H9 (cell line): ENCODE results near the gene WDR37. TPM values are rescaled to one million over a fixed set of nuclear protein-coding genes. Genes with fewer than 3 reads are reported as not detected.

ENCODE experiments used
- DNase-seq: peaks from one replicate; pipeline ENCODE4 v3.0.0-alpha.2; 2017
- H2AFZ ChIP-seq: one replicate; pipeline ENCODE4 v1.6.1; 2013; ENCODE audit warnings: mild to moderate bottlenecking, low read length, control low read depth, moderate library complexity
- H2AK5ac ChIP-seq: 2 replicates; pipeline ENCODE4 v1.6.1; 2013; ENCODE audit warnings: low read length, control low read depth, mixed read lengths; ENCODE audit not compliant: insufficient read length
- H2BK120ac ChIP-seq: one replicate; pipeline ENCODE4 v1.6.1; 2013; ENCODE audit warnings: low read depth, mild to moderate bottlenecking, low read length, control low read depth, inconsistent platforms; ENCODE audit not compliant: poor library complexity, severe bottlenecking
- H2BK12ac ChIP-seq: 2 replicates; pipeline ENCODE4 v1.6.1; 2013; ENCODE audit warnings: low read length, control low read depth, mixed read lengths, low read depth; ENCODE audit not compliant: insufficient read length
- H2BK15ac ChIP-seq: 2 replicates; pipeline ENCODE4 v1.6.1; 2013; ENCODE audit warnings: low read depth, low read length, control low read depth
- H2BK20ac ChIP-seq: one replicate; pipeline ENCODE4 v1.6.1; 2013; ENCODE audit warnings: low read depth, mild to moderate bottlenecking, low read length, control low read depth, inconsistent platforms; ENCODE audit not compliant: poor library complexity, severe bottlenecking
- H2BK5ac ChIP-seq: 2 replicates; pipeline ENCODE4 v1.6.1; 2013; ENCODE audit warnings: low read length, control low read depth, mixed read lengths; ENCODE audit not compliant: insufficient read length
- H3K14ac ChIP-seq: 2 replicates; pipeline ENCODE4 v1.6.1; 2013; ENCODE audit warnings: low read length, control low read depth; ENCODE audit not compliant: insufficient read depth
- H3K18ac ChIP-seq: 2 replicates; pipeline ENCODE4 v1.6.1; 2013; ENCODE audit warnings: low read depth, mild to moderate bottlenecking, mixed read lengths, low read length, control low read depth; ENCODE audit not compliant: insufficient read length
- H3K23ac ChIP-seq: 2 replicates; pipeline ENCODE4 v1.6.1; 2013; ENCODE audit warnings: low read length, control low read depth, mixed read lengths, low read depth; ENCODE audit not compliant: insufficient read length
- H3K23me2 ChIP-seq: 2 replicates; pipeline ENCODE4 v1.6.1; 2013; ENCODE audit warnings: low read depth, mild to moderate bottlenecking, mixed read lengths, low read length, control low read depth; ENCODE audit not compliant: insufficient read length, poor library complexity, severe bottlenecking
- H3K27ac ChIP-seq: 2 replicates; pipeline ENCODE4 v1.5.1; 2013; ENCODE audit warnings: low read length, control low read depth, mixed read lengths, low read depth; ENCODE audit not compliant: insufficient read length
- H3K27me3 ChIP-seq: 2 replicates; pipeline ENCODE4 v1.6.1; 2013; ENCODE audit warnings: low read length, control low read depth, inconsistent platforms; ENCODE audit not compliant: insufficient read depth
- H3K4ac ChIP-seq: 2 replicates; pipeline ENCODE4 v1.6.1; 2013; ENCODE audit warnings: low read depth, mild to moderate bottlenecking, control low read depth, inconsistent platforms, low read length, moderate library complexity
- H3K4me1 ChIP-seq: 2 replicates; pipeline ENCODE4 v1.6.1; 2013; ENCODE audit warnings: low read length, control low read depth, inconsistent platforms; ENCODE audit not compliant: insufficient read depth
- H3K4me2 ChIP-seq: 2 replicates; pipeline ENCODE4 v1.6.1; 2013; ENCODE audit warnings: low read length, control low read depth, mixed read lengths; ENCODE audit not compliant: insufficient read length, insufficient read depth
- H3K56ac ChIP-seq: 2 replicates; pipeline ENCODE4 v1.6.1; 2013; ENCODE audit warnings: low read depth, mild to moderate bottlenecking, mixed read lengths, low read length, control low read depth; ENCODE audit not compliant: insufficient read length
- H3K79me1 ChIP-seq: 2 replicates; pipeline ENCODE4 v1.6.1; 2013; ENCODE audit warnings: low read depth, mild to moderate bottlenecking, moderate library complexity, low read length, control low read depth, inconsistent platforms; ENCODE audit not compliant: insufficient read depth, poor library complexity, severe bottlenecking
- H3K79me2 ChIP-seq: 2 replicates; pipeline ENCODE4 v1.6.1; 2013; ENCODE audit warnings: low read length, control low read depth, inconsistent platforms; ENCODE audit not compliant: insufficient read depth
- H3K9ac ChIP-seq: 2 replicates; pipeline ENCODE4 v1.6.1; 2013; ENCODE audit warnings: low read length, control low read depth, mixed read lengths; ENCODE audit not compliant: insufficient read length; ENCODE audit errors: extremely low read depth
- H3K9me3 ChIP-seq: one replicate; pipeline ENCODE4 v1.6.1; 2013; ENCODE audit warnings: low read depth, low read length, inconsistent platforms; ENCODE audit not compliant: control insufficient read depth
- H3T11ph ChIP-seq: one replicate; pipeline ENCODE4 v1.6.1; 2013; ENCODE audit warnings: mild to moderate bottlenecking, low read length, control low read depth, inconsistent platforms
- H4K20me1 ChIP-seq: one replicate; pipeline ENCODE4 v1.6.1; 2013; ENCODE audit not compliant: control insufficient read depth, insufficient read length, insufficient read depth
- H4K5ac ChIP-seq: 2 replicates; pipeline ENCODE4 v1.6.1; 2013; ENCODE audit warnings: low read depth, mild to moderate bottlenecking, mixed read lengths, low read length, control low read depth; ENCODE audit not compliant: insufficient read length
- H4K8ac ChIP-seq: replicated peaks from 2 replicates; pipeline ENCODE4 v1.6.1; 2013; ENCODE audit warnings: low read length, control low read depth, mixed read lengths, low read depth; ENCODE audit not compliant: insufficient read length
- H4K91ac ChIP-seq: 2 replicates; pipeline ENCODE4 v1.6.1; 2013; ENCODE audit warnings: low read depth, mild to moderate bottlenecking, moderate library complexity, mixed read lengths, low read length, control low read depth; ENCODE audit not compliant: insufficient read length
- H3K27ac Mint-ChIP-seq, 3 experiments: 2 replicates in 2 of 3; 3 replicates in 1 of 3; pipeline ENCODE4 v1.8.0; 2020 to 2021; ENCODE audit warnings: mixed read lengths in 3 of 3, mild to moderate bottlenecking in 1 of 3, moderate library complexity in 1 of 3
- H3K27me3 Mint-ChIP-seq: 2 replicates; pipeline ENCODE4 v1.8.0; 2021; ENCODE audit warnings: low read depth, mild to moderate bottlenecking, moderate library complexity, mixed read lengths
- H3K36me3 Mint-ChIP-seq, 3 experiments: 2 replicates in 2 of 3; 3 replicates in 1 of 3; pipeline ENCODE4 v1.8.0; 2020 to 2021; ENCODE audit warnings: low read depth in 3 of 3, mixed read lengths in 3 of 3; ENCODE audit not compliant: insufficient read depth in 1 of 3
- H3K4me1 Mint-ChIP-seq, 2 experiments: 2 replicates each; pipeline ENCODE4 v1.8.0; 2020; ENCODE audit warnings: mixed read lengths in 2 of 2
- H3K4me3 Mint-ChIP-seq, 2 experiments: 2 replicates in 1 of 2; 3 replicates in 1 of 2; pipeline ENCODE4 v1.8.0; 2020 to 2021; ENCODE audit warnings: mild to moderate bottlenecking in 2 of 2, mixed read lengths in 2 of 2, moderate library complexity in 1 of 2
- H3K9me3 Mint-ChIP-seq, 2 experiments: 2 replicates in 1 of 2; 3 replicates in 1 of 2; pipeline ENCODE4 v1.8.0; 2020; ENCODE audit warnings: mild to moderate bottlenecking in 2 of 2, mixed read lengths in 2 of 2, moderate library complexity in 1 of 2
- CTCF ChIP-seq: fragments of 200-600 bp; sonication (generic); conservative IDR thresholded peaks from 3 replicates; pipeline ENCODE4 v1.8.0; 2021; ENCODE audit warnings: antibody characterized with exemption, mild to moderate bottlenecking
- WGBS: extraction: QIAGEN DNeasy Blood & Tissue Kit; methylation state at CpG from one replicate; pipeline ENCODE4 v1.1.7; 2013; ENCODE audit warnings: missing lambda C conversion rate, low lambda C conversion rate, mixed read lengths; ENCODE audit not compliant: insufficient read length; ENCODE audit errors: extremely low coverage; 5-methylcytosine and 5-hydroxymethylcytosine counted together
- total RNA-seq: library from RNA; stranded (reverse); gene quantifications from 2 replicates; pipeline ENCODE4 v1.2.1, GENCODE V29; 2021

WDR37 gene
- total RNA-seq, 1 experiment from 2014 or later = 13.1 TPM

- Histone ChIP-seq H3K4me2 (no peak overlapping the region), H4K20me1 (no peaks in the 10 kb centered on the region), H4K8ac (no peak overlapping the region), H2BK12ac (no peak overlapping the region), H3K56ac (no peak overlapping the region), H3K23ac (no peak overlapping the region), H2BK120ac (no peak overlapping the region), H3K4ac (no peak overlapping the region), H2BK15ac (no peak overlapping the region), H3K27ac (no peak overlapping the region), H3K14ac (no peak overlapping the region), H3K79me1 (no peaks in the 10 kb centered on the region), H4K5ac (no peak overlapping the region), H2BK5ac (no peak overlapping the region), H2BK20ac (no peak overlapping the region), H3K23me2 (no peaks in the 10 kb centered on the region), H3K9me3 (no peaks in the 10 kb centered on the region), H2AFZ (no peak overlapping the region), H4K91ac (no peak overlapping the region), H3K9ac (no peak overlapping the region), H3K27me3 (no peaks in the 10 kb centered on the region), H2AK5ac (no peak overlapping the region), H3K18ac (no peak overlapping the region), H3K79me2 (no peaks in the 10 kb centered on the region), H3T11ph (no peak overlapping the region), H3K4me1 (no peaks in the 10 kb centered on the region)
- H3K9me3 Mint-ChIP-seq = no peaks in the 10 kb centered on the region
- no peak for TF ChIP-seq CTCF
- no peak overlapping the region for H3K4me3 Mint-ChIP-seq
- H3K27ac Mint-ChIP-seq = no peak overlapping the region
- no CpG with 5 or more reads among the region's 10 CpGs for WGBS
- no peaks in the 10 kb centered on the region; a peak in 2 of 7 replicates for H3K36me3 Mint-ChIP-seq
- H3K4me1 Mint-ChIP-seq = peaks cover 9 to 12% of the 10 kb centered on the region in 2 experiments; a peak in 3 of 4 replicates
- no peak for DNase-seq
- H3K27me3 Mint-ChIP-seq = no peaks in the 10 kb centered on the region
These were observed 81.4 kb downstream of the WDR37 start for GRCh38 chr10:1137499-1138163.
